ENCODE data around the gene FARSB. TPM values are rescaled to one million over a fixed set of nuclear protein-coding genes. Genes with fewer than 3 reads are reported as not detected.
"Not testable (repeated sequence)": the region's sequence is repeated elsewhere in the genome, so short reads cannot be mapped to it uniquely, and the experiment has no call there.

FARSB gene
- total RNA-seq, 1 donor from 2014 or later, result 20.0 TPM

DNA sequence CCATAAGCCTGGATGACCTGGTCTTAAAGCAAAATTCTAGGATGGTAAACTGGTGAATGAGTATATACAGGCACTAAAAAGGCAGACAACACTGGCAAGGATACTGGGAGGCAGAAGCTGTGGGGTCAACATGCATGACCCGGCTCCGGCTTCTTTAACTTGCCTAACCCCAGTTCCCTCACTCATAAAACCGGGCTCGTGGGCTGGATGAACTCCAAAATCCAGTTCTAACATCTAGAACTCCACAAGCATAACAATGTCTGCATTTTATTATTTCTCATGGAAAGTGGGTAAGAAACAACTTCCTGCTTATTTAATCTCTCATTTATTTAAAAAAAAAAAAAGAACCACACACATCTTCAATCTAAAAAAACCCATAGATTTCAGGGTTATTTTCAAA, 57.3 kb downstream of the FARSB start:
- Histone ChIP-seq H3K36me3 (ENCODE audit: control insufficient read depth, insufficient read depth, low read length) (no peaks in the 10 kb centered on the region), H3K4me3 (ENCODE audit: low read depth, low read length) (no peak overlapping the region), H3K27me3 (ENCODE audit: control insufficient read depth, insufficient read depth, low read length) (no peaks in the 10 kb centered on the region)
- TF ChIP-seq, protein P1, sequence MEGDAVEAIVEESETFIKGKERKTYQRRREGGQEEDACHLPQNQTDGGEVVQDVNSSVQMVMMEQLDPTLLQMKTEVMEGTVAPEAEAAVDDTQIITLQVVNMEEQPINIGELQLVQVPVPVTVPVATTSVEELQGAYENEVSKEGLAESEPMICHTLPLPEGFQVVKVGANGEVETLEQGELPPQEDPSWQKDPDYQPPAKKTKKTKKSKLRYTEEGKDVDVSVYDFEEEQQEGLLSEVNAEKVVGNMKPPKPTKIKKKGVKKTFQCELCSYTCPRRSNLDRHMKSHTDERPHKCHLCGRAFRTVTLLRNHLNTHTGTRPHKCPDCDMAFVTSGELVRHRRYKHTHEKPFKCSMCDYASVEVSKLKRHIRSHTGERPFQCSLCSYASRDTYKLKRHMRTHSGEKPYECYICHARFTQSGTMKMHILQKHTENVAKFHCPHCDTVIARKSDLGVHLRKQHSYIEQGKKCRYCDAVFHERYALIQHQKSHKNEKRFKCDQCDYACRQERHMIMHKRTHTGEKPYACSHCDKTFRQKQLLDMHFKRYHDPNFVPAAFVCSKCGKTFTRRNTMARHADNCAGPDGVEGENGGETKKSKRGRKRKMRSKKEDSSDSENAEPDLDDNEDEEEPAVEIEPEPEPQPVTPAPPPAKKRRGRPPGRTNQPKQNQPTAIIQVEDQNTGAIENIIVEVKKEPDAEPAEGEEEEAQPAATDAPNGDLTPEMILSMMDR (IDR thresholded peaks at IDR 0.05; ENCODE audit: insufficient read depth, low read length, poor library complexity, severe bottlenecking), result no peak
- DNase-seq (ENCODE audit: low read depth), result no peak

DNA sequence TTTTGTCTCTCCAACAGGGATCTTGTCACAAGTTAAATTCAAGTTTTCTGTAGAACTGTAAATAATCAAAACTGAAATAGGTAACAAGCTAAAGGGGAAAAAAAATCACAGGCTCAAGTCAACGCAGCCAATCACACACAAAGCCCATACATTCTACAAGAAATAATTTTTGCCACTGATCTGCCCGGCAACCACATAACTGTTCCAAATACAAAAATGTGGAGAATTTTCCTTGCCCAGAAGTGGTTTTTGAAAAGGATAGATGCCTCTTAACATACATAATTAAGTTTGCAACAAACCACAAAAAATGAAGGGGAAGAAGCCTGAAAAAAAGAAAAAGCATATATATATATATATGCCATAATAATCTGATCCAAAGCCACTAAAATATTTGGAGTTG, 60.3 kb downstream of the FARSB start:
- H3K4me3 ChIP-seq (ENCODE audit: low read depth, low read length), result no peak overlapping the region
- TF ChIP-seq, protein P1 (IDR thresholded peaks at IDR 0.05; ENCODE audit: insufficient read depth, low read length, poor library complexity, severe bottlenecking), result no peak
- DNase-seq (ENCODE audit: low read depth), result no peak
- no peaks in the 10 kb centered on the region for H3K36me3 ChIP-seq (ENCODE audit: control insufficient read depth, insufficient read depth, low read length)
- H3K27me3 ChIP-seq (ENCODE audit: control insufficient read depth, insufficient read depth, low read length), result no peaks in the 10 kb centered on the region

DNA sequence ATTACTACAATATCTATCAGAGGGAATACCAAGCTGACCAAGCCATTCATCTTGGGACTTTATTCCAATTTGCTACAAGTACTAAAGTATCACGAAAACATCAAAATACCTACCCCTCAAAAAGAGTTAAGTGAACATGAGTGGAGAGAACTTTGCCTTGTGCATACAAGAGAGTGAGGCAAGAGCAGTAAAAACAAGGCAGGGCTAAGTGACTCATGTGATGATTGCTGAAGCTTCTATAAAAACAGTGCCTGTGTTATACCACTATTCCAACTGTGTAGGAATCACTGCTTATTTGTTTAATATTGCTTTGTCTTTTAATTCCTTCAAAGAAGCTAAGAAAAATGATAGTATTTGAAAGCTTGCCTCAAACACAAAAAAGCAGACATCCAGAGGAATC, 61.2 kb downstream of the FARSB start:
- H3K36me3 ChIP-seq (ENCODE audit: control insufficient read depth, insufficient read depth, low read length), result no peaks in the 10 kb centered on the region
- H3K4me3 ChIP-seq (ENCODE audit: low read depth, low read length), result no peak overlapping the region
- TF ChIP-seq, protein P1 (IDR thresholded peaks at IDR 0.05; ENCODE audit: insufficient read depth, low read length, poor library complexity, severe bottlenecking), result no peak
- H3K27me3 ChIP-seq (ENCODE audit: control insufficient read depth, insufficient read depth, low read length), result no peaks in the 10 kb centered on the region
- peak; percentile 25 for DNase-seq (ENCODE audit: low read depth)

DNA sequence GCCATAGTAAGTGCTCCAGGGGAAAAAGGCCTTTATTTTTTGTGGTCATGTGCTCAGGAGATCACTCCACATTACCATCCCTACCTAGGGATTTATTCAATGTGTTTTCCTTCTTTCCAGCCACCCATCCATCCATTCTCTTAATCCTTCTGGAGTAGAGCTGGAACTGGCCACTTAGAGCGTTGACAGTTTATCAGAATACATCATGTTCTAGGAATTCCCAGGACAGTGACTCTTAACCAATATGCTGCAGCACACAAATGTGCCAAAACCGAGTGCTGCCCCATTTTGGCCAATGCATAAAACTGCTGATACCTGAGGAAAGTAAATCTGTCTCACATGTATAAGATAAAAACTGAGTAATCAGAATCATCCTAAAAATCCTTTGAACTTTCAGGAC, 63.7 kb downstream of the FARSB start:
- Histone ChIP-seq H3K36me3 (ENCODE audit: control insufficient read depth, insufficient read depth, low read length) (no peaks in the 10 kb centered on the region), H3K27me3 (ENCODE audit: control insufficient read depth, insufficient read depth, low read length) (no peaks in the 10 kb centered on the region), H3K4me3 (ENCODE audit: low read depth, low read length) (no peak overlapping the region)
- TF ChIP-seq, protein P1 (IDR thresholded peaks at IDR 0.05; ENCODE audit: insufficient read depth, low read length, poor library complexity, severe bottlenecking), result no peak
- DNase-seq (ENCODE audit: low read depth), result no peak

DNA sequence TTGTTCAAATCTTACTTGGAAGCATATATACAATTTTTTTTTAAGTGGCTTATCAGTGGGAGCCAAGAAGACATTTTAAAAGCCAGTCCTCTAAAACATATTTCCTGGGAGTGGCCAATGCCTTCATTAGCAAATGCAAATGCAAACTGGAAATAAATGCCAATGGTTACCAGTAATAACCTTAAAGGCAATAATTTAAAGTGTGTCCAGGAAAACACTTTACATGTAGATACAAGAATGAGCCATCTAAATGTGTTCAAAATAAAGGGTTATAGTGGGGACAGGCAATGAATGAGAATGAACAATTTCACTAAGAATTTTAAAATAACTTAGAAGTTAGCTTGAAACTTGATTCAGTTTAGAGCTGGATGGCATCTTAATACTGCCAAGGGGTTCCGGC, 64.2 kb downstream of the FARSB start:
- H3K36me3 ChIP-seq (ENCODE audit: control insufficient read depth, insufficient read depth, low read length), result no peaks in the 10 kb centered on the region
- no peaks in the 10 kb centered on the region for H3K27me3 ChIP-seq (ENCODE audit: control insufficient read depth, insufficient read depth, low read length)
- no peak overlapping the region for H3K4me3 ChIP-seq (ENCODE audit: low read depth, low read length)
- no peak for DNase-seq (ENCODE audit: low read depth)
- TF ChIP-seq, protein P1 (IDR thresholded peaks at IDR 0.05; ENCODE audit: insufficient read depth, low read length, poor library complexity, severe bottlenecking), result no peak

DNA sequence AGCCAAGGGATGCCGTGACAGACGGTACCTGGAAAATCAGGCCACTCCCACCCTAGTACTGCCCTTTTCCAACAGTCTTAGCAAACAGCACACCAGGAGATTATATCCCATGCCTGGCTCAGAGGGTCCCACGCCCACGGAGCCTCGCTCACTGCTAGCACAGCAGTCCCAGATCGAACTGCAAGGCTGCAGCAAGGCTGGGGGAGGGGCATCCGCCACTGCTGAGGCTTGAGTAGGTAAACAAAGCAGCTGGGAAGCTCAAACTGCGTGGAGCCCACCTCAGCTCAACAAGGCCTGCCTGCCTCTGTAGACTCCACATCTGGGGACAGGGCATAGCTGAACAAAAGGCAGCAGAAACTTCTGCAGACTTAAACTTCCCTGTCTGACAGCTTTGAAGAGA, 71.3 kb downstream of the FARSB start:
- not testable (repeated sequence) for H3K4me3 ChIP-seq (ENCODE audit: low read depth, low read length); DNase-seq (ENCODE audit: low read depth); H3K27me3 ChIP-seq (ENCODE audit: control insufficient read depth, insufficient read depth, low read length); H3K36me3 ChIP-seq (ENCODE audit: control insufficient read depth, insufficient read depth, low read length)

Measured in kidney epithelial cell (primary cell).